Left lung (tissue), 10 donors: ENCODE data around the gene MCM6. TPM values are rescaled to one million over a fixed set of nuclear protein-coding genes. Genes with fewer than 3 reads are reported as not detected.
A peak's percentile ranks its signal among the peaks of the same experiment; 100 is the strongest.

Experiments
- ATAC-seq: fragments of 200-7000 bp; cut with Tn5 transposase; one replicate; pipeline ENCODE4 v1.9.1; 2020; ENCODE audit warnings: moderate library complexity
- DNase-seq, 4 donors: peaks; one replicate each; pipeline ENCODE4 v3.0.0-alpha.2; 2013 to 2020
- H3K27ac ChIP-seq, 2 donors: fragments of 200-600 bp; sonication (generic) in 1 of 2; one replicate each; pipeline versions ENCODE4 v1.5.0 to v1.8.0; 2020 to 2021
- H3K27me3 ChIP-seq, 2 donors: fragments of 200-600 bp; sonication (generic) in 1 of 2; one replicate each; pipeline versions ENCODE4 v1.5.0 to v1.8.0; 2020 to 2021
- H3K36me3 ChIP-seq, 2 donors: fragments of 200-600 bp; sonication (generic) in 1 of 2; one replicate each; pipeline versions ENCODE4 v1.5.0 to v1.8.0; 2020 to 2021
- H3K4me1 ChIP-seq, 2 donors: fragments of 200-600 bp; one replicate each; pipeline ENCODE4 v1.8.0; 2021
- H3K4me3 ChIP-seq, 2 donors: fragments of 200-600 bp; sonication (generic) in 1 of 2; one replicate each; pipeline versions ENCODE4 v1.5.0 to v1.8.0; 2020 to 2021; ENCODE audit warnings: mild to moderate bottlenecking in 1 of 2
- H3K9me3 ChIP-seq, 2 donors: fragments of 200-600 bp; sonication (generic) in 1 of 2; one replicate each; pipeline versions ENCODE4 v1.5.0 to v1.8.0; 2020 to 2021
- intact Hi-C, 2 donors: fragments of 100-400 bp; cut with DNase I; formaldehyde crosslinking; loops; one replicate each; pipeline versions ENCODE4 v1.11.2 to v1.14.2; 2022
- polyA plus RNA-seq, 6 donors: library from polyadenylated mRNA; unstranded; fragments of 120-200 nt; gene quantifications; one replicate each; pipeline ENCODE4 v1.2.1, GENCODE V29; 2013; ENCODE audit not compliant: insufficient read length in 6 of 6
- total RNA-seq, 2 donors: library from RNA; stranded (reverse); fragmentation: NEBNext Ultra II Directional; extraction: Animal tissue kit (Norgen Biotek cat#: 25700); gene quantifications; one replicate each; pipeline ENCODE4 v1.2.1, GENCODE V29; 2021
- TF ChIP-seq, protein P1 (sequence below), 2 donors: fragments of 200-600 bp; sonication (generic) in 1 of 2; IDR thresholded peaks; one replicate each; pipeline versions ENCODE4 v1.5.0 to v1.8.0; 2021; ENCODE audit warnings: antibody characterized with exemption in 2 of 2
- donor health status: DM: no; HTN: yes; CAD: no.
- donor health status: DM: no; HTN: no; CAD: no.

Gene MCM6
- total and polyA plus RNA-seq, 8 donors: 21.1 to 60.8 (median 50.1) TPM

DNA sequence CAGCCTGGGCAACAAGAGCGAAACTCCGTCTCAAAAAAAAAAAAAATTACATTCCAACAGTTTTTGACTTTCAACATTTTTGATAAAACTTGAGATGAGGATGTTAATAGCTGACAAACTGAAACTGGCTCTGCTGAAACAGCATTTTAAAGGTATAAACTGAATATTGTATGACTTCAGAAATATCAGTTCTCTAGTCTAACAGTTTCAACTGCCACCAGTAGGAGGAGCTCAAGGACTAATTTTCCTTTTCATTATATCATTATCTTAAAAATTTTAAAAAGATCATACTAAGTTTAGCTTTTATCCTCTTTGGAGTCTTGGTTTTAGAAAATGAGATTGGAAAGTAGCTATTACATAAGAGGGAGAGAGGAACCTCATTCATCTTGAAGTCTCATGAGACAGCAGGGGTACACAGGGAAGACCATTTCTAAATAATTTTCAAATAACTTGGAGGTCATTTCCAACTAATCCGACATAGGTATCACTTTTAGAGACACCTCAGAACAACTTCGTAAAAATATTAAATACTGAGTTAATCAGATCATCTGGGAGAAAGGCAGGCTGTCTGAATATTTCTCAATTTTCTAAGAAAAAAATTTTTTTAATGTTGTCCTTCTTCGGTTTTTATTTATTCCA is 37.6 kb upstream of the MCM6 start:
- peak in 2 of 4 donors; percentile 31 to 49 for DNase-seq
- TF ChIP-seq, protein P1, sequence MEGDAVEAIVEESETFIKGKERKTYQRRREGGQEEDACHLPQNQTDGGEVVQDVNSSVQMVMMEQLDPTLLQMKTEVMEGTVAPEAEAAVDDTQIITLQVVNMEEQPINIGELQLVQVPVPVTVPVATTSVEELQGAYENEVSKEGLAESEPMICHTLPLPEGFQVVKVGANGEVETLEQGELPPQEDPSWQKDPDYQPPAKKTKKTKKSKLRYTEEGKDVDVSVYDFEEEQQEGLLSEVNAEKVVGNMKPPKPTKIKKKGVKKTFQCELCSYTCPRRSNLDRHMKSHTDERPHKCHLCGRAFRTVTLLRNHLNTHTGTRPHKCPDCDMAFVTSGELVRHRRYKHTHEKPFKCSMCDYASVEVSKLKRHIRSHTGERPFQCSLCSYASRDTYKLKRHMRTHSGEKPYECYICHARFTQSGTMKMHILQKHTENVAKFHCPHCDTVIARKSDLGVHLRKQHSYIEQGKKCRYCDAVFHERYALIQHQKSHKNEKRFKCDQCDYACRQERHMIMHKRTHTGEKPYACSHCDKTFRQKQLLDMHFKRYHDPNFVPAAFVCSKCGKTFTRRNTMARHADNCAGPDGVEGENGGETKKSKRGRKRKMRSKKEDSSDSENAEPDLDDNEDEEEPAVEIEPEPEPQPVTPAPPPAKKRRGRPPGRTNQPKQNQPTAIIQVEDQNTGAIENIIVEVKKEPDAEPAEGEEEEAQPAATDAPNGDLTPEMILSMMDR (IDR thresholded peaks at IDR 0.05): peak; percentile 75
- Histone ChIP-seq H3K36me3 (peaks cover 0 to 37% of the 10 kb centered on the region in 2 donors), H3K9me3 (no peaks in the 10 kb centered on the region), H3K27me3 (no peaks in the 10 kb centered on the region), H3K4me3 (no peak overlapping the region), H3K4me1 (no peaks in the 10 kb centered on the region), H3K27ac (peak overlapping the region in 1 of 2 donors; percentile 9)
- ATAC-seq: peak; percentile 71
- intact Hi-C loops: loop anchor here in 1 of 2 donors (10.0 kb wide), 1 partner anchor 471 kb away; no protein-coding TSS in a partner anchor

DNA sequence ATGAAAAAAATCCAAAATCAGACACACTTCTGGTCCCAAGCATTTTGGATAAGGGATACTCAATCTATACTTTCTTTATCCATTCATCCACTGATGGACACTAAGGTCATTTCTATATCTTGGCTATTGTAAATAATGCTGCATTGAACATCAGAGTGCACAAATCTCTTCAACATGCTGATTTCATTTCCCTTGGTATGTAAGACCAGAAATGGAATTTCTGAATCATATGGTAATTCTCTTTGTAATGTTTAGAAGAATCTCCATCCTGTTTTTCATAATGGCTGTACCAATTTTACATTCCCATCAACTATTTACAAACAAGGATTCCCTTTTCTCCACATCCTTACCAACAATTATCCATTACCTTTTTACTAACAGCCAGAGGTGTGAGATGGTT is 33.7 kb upstream of the MCM6 start:
- ATAC-seq (no peak), DNase-seq (no peak)
- no peaks in the 10 kb centered on the region for H3K27me3 ChIP-seq
- H3K36me3 ChIP-seq: peaks cover 0 to 68% of the 10 kb centered on the region in 2 donors
- intact Hi-C loops: loop anchor here in 1 of 2 donors (10.0 kb wide), 1 partner anchor 475 kb away; no protein-coding TSS in a partner anchor
- H3K9me3 ChIP-seq: no peaks in the 10 kb centered on the region
- TF ChIP-seq, protein P1 (IDR thresholded peaks at IDR 0.05): no peak
- no peaks in the 10 kb centered on the region for H3K4me1 ChIP-seq
- H3K27ac ChIP-seq: no peak overlapping the region
- H3K4me3 ChIP-seq: no peak overlapping the region

DNA sequence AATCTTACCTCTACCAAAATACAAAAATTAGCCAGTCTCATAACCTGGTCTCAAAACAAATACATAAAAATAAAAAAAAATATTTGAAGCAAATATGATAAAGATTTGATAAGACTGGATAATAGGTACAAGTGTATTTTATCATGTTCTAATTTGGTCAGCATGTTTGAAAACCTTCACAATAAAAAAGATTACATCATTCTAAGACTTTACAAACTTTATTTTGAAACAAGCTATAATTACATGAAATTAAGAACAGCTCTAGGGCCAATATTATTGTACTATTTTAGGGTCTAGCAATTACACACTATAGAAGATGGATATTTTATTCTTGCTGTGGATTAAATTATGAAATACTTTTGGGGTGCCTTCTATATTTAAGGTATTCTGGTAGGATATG is 29.4 kb upstream of the MCM6 start:
- no peak for DNase-seq
- no peak overlapping the region for H3K27ac ChIP-seq
- peaks cover 0 to 63% of the 10 kb centered on the region in 2 donors for H3K36me3 ChIP-seq
- intact Hi-C loops: no loop called here
- H3K4me1 ChIP-seq: no peaks in the 10 kb centered on the region
- no peaks in the 10 kb centered on the region for H3K27me3 ChIP-seq
- TF ChIP-seq, protein P1 (IDR thresholded peaks at IDR 0.05): no peak
- H3K4me3 ChIP-seq: no peak overlapping the region
- no peaks in the 10 kb centered on the region for H3K9me3 ChIP-seq
- no peak for ATAC-seq

DNA sequence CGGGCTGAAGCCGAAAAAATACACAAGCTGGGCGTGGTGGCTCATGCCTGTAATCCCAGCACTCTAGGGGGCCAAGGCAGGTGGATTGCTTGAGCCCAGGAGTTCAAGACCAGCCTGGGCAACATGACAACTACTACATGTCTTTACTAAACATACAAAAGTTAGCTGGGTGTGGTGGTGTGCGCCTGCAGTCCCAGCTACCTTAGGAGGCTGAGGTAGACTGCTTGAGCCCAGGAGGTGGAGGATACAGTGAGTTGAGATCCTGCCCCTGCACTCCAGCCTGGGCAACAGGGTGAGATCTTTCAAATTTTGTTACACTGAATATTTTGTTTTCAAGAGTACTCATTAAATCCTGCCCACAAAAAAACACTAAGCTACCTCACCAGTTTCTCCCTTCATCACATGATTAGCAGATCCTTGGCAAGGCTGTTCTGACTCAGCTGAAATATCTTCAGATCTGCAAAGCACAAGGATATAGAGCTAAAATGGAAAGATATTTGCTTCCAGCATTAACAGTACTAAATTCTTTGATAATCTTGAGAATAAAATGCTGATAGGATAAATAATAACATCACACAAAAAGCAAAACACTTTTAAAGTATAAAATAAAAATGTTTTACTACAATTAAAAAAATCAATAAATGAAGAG is 28.2 kb upstream of the MCM6 start:
- H3K27me3 ChIP-seq: no peaks in the 10 kb centered on the region
- H3K36me3 ChIP-seq: peaks cover 0 to 51% of the 10 kb centered on the region in 2 donors
- H3K9me3 ChIP-seq: no peaks in the 10 kb centered on the region
- intact Hi-C loops: no loop called here
- no peaks in the 10 kb centered on the region for H3K4me1 ChIP-seq
- DNase-seq: no peak
- ATAC-seq: peak; percentile 36
- H3K4me3 ChIP-seq: no peak overlapping the region
- H3K27ac ChIP-seq: no peak overlapping the region
- TF ChIP-seq, protein P1 (IDR thresholded peaks at IDR 0.05): no peak

DNA sequence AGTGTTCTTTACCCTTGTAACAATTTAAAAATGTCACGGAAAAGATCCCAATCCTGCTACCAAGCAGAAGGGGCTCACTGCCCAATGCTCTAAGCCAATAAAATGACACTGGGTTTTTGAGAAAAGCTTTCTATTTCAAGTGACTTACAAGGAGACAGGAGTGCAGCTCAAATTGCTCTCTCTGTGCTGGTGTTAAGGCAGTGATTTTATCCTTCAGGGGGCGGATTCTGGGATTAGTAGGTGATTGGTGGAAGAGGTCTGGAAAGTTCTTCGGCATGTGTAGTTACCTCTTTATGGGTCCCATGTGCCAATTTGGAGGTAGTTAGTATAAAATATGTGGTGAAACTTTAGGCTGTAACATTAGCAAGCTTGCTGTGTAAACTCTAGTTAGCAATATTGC is 27.4 kb upstream of the MCM6 start:
- Histone ChIP-seq H3K4me3 (no peak overlapping the region), H3K27ac (no peak overlapping the region), H3K4me1 (no peaks in the 10 kb centered on the region), H3K27me3 (no peaks in the 10 kb centered on the region), H3K9me3 (no peaks in the 10 kb centered on the region), H3K36me3 (peaks cover 0 to 43% of the 10 kb centered on the region in 2 donors)
- no peak for ATAC-seq
- intact Hi-C loops: no loop called here
- TF ChIP-seq, protein P1 (IDR thresholded peaks at IDR 0.05): no peak
- DNase-seq: no peak
